ENCODE results near the gene SYT15. TPM values are rescaled to one million over a fixed set of nuclear protein-coding genes. Genes with fewer than 3 reads are reported as not detected.
"Not testable (repeated sequence)": the region's sequence is repeated elsewhere in the genome, so short reads cannot be mapped to it uniquely, and the experiment has no call there.

SYT15 gene
- total RNA-seq, 1 experiment from 2014 or later, result 0.11 TPM

DNA sequence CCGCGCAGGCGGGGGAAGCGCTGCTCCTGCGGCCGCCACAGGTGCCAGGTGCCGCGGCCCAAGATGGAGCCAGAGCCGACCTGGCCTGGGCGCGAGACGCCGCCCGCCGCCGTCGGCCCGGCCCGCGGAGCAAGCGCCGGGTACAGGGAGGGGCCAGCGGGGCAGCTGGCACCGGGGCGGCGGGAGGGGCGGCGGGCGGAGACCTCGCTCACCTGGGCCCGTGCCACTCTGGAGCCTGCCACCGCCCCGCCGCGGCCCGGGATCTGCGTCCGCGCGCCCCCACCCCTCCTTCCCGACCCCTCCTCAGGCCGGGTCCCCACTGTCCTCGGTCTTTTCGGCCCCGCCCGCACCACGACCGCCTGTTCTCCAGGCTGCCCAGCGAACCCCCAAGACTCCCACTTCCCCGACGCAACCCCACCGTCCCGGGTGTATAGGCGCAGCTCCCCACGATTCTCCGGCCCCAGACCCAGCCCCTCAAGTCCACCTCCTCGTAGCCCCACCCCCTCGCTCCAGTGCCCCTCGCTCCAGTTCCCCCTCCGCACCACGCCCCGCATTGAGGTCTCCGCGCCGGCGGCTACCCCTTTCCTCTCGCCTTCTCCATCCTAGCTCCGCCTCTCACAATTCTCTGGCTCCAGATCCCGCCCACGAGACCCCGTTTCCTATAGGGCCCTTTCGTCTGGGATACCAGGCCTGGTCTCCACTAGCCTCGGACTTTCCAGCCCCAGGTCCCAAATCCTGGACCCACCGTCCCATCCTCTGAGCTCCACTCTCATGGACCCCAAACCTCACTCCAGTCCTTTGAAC is 22.2 kb upstream of the SYT15 start, which contains the start of gene GPRIN2:
Gene GPRIN2 (minus strand): TSS at position 144 of the 804 bp plus-strand sequence. CDS start 5,922 bp downstream, outside the sequence.
- no peak for DNase-seq (ENCODE audit: low read depth)

DNA sequence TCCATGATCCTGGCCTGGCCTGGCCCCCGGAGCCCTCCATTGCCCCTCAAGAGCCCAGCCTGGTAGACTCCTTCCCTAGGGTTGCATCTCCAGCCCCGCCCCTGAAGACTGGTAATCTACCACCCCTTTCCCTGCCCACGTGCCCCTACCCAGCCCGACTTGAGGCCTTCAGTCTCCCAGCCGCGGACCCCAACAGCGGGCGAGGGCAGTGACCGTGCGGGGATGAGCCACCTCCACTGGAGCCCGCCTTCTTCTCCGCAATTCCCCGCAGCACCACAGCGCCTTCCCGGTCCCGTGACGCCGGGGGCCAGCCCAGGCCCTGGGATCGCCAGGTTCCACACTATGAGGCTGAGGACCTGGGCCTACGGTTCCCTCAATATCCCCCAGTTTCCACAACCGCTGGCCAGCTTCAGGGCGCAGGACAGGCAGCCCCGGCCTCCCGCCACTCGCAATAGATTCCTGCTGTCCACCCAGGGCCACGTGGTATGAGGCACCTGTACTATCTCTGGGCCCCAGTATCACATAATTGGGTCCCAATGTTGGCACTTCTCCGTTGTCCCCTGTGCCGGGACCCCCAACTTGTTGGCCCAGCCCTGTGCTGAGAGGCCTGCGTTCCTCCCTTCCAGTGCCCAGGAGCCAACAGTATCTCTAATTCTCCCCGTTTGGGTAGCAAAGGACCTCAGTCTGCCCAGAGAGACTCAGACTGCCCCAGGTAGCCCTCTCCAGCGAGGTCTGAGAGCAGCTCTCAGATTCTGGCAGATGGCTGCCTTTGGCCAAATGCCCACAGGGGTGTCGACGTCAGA is 21.4 kb upstream of the SYT15 start:
- no peak for DNase-seq (ENCODE audit: low read depth)

DNA sequence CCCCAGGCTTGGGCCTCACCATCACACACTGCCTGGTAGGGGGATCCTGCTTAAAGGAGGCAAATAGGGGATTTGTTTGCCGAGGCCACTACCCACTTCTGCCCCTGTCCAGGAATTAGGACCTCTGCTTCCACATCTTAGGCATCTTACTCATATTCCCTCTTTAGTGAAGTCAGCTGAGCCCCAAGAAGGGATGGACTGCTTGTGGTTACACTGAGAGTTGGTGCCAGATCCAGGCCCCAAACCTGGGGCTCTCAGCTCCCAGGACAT is 20.9 kb upstream of the SYT15 start:
- no peak for DNase-seq (ENCODE audit: low read depth)

DNA sequence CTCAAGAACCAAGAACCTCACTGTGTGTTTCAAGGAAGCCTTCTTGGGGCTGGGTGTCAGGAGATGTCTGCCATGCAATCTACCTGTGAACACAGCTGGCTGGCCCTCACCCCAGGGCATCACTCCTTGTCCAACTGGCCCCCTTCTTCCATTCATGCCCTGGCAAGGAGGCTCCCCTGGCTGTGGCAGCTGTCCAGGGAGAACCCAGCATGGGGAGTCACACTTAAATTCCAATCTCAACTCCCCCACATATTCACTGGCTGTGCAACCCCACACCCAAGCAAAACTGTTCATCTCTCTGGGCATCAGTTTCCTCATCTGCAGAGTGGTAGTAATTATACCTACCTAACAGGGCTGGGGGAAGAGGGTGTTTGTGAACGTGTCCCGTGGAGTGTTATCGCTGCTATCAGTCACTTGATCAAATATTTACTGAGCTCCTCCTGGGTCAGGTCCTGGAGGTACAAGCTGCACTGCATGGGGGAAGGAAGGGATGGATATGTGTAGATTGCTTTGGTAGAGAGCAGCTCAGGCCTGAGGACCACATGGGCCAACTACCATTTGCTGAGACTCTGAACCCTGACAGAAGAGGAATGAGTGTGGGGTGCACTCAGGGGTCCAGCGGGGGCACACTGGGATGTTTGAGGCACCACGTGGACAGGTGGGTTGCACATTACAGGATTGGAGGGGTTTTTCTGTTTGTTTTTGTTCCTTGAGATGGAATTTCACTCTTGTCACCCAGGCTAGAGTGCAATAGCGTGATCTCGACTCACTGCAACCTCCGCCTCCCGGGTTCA is 20.3 kb upstream of the SYT15 start:
- no peak for DNase-seq (ENCODE audit: low read depth)

DNA sequence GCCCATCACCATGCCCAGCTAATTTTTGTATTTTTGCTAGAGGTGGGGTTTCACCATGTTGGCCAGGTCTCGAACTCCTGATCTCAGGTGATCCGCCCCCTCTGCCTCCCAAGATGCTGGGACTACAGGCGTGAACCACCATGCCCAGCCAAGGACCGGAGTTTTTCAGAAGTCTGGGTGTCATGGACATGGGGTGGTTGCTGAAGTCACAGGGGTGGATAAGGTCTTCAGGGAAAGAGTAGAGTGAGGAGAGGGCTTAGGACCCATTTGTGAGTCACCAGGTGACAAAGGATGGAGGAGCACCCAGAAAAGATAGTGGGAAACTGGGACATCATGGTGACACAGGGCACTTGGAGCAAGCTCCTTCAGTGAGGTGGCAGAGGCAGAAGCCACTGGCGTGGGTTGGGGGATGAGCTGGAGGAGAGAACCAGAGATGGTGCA is 19.7 kb upstream of the SYT15 start:
- DNase-seq (ENCODE audit: low read depth), result no peak

DNA sequence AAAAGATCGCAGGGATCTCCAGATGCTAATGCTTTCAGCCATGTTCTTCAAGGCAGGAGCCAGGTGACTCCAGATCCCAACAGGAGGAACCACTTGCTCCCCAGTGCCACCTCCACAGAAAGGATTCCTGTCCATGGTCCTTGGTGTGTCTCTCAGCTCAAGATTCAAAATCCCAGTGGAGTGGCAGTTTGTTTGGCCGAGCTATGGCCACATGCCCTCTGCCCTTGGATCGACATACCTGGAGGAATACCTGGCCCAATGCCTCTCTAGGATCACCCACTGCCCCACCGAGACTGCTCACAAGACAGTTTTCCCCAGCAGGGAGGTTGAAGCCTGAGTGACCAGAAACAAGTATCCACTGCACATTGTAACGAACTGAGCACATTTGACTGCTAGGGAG is 18.5 kb upstream of the SYT15 start:
- no peak for DNase-seq (ENCODE audit: low read depth)

DNA sequence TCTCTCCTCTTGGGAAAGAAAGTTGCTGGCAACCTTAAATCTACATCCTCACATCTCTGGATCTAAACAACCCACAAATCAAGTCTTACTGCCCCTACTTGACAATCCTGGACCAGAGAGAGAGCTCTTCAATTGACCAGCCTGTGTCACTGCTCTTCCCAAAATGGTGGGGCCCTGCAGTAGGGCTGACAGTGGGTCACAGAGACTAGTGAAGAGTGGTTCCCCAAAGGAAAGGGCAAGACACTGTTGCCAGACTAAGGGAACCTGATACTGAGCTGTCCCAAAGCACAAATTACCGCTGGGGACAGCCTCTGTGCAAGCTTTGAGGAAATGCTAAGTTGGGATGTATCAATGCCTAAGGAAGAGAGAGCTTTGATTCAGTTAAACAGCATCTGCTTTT is 18.0 kb upstream of the SYT15 start:
- DNase-seq (ENCODE audit: low read depth), result no peak

DNA sequence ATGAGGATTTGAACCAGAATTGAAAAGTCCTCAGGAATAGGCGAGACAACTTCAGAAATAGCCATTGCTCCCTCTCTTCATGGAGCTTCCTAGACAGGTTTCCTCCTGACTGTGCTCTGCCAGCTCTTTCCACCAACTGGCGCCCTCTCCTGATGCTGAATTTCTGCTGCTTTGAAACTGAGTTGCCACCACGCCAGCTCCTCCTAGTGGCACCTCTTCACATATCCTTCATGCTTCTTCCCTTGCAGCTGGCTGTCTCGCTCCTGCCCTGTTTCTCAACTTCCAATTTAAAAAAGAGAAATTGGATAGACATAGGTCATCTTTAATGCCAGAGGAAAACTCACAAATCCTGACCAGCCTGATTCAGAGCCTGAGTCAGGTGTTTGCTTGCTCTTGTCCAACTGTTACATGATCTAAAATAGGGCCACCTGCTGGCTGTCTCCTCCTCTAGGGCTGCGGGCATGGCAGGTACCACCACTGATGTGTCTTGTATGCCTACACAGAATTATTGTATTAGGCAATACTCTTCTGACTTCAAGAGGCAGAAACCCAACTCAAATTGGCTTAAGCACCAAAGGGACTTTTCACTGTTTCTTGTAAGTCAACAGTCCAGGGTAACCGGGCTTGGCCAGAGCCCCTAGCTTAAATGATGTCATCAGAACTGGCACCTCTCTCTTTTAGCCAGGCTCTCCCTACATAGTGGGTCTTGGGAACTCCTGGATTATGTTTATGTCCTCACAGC is 13.2 kb upstream of the SYT15 start:
- DNase-seq (ENCODE audit: low read depth), result not testable (repeated sequence)

DNA sequence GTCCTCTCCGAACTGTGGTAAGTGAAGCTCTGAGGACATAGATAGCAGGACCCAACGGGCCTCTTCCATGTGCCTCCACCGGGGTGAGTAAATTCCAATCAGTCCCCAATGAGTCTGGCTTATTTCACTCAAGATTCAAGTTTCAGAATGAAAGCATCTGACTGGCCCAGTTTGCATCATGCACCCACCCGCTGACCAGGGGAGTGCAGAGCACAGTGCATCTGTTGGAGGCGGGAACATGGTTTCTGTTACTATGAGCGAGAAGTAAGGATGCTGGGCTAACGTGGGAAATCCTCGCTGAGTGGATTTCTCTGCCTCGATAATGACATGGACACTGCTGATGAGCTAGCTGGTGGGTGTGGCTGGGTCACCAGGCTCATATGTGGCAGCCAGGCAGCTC is 11.8 kb upstream of the SYT15 start:
- not testable (repeated sequence) for DNase-seq (ENCODE audit: low read depth)

DNA sequence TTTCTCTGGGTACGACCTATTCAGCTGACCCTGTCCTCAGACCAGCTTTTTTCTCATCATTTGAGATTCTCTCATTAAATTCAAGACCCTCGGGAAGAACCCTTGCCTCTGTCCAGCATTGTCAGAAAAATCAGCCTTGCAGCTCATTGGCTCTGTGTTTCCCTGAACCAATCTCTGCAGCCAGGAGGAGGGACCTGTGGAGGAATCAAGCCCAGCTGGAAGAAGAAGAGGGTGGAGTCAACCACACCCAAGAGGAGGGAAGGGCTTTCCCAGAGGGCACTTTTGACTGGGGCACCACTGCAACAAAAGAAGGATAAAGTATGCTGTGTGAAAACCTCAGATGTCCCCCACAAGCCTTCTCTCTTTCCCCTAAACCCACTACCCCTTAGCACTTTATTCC is 8.3 kb upstream of the SYT15 start:
- not testable (repeated sequence) for DNase-seq (ENCODE audit: low read depth)

DNA sequence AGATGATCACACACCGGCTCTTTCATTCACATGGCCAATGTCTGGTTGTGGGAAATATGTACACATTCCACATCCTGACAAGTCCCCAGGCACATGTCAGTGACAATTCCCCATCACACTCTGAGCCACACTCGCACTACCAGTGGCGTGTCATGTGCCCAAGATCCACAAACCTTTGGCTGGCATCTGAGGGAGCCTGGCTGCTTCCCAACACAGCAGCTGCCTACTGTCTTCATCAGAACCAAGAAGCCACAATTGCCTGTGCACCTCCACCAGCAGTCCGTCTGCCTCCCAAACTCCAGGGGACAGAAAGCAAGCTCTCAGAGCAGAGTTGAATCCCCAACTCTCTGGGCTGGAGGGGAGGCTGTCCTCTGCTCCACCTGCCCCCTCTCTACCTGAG is 6.2 kb upstream of the SYT15 start:
- not testable (repeated sequence) for DNase-seq (ENCODE audit: low read depth)

DNA sequence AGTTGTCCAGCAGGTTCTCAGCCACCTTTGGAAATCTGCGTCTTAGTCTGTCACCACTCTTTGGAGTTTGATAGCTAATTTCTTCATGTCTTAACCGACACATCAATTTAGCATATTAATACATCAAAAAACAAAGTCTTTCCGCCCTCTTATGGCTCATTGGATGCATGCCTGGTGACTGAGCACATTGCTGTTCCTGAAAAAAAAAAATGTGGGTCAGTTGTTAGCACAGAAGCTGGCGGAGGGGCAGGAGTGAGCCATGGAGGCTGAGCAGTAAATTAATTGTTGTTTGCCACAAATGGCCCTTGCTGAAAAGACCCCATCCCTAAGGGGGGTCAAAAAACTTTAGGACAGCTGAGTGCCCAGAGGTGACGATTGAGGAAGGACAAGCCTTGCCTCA is 5.6 kb upstream of the SYT15 start:
- DNase-seq (ENCODE audit: low read depth), result not testable (repeated sequence)

DNA sequence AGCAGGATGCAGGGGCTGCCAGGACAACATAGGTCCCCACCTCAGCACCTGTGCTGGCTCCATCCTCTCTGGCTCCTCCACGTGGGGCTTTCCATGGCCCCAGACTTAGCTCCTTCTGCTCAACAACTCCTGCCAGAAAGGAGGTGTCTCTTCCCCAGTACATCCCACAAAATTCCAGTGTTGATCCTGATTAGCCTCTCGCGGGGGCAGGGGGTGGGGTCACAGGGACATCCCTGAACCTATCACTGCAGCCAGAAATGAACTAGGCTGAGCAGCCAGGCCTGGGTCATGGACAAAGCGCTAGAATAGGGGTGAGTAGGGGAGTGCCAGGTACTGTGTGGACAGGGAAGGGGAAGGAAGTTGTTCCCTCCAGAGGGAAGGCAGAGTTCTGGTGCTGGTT is 5.0 kb upstream of the SYT15 start:
- DNase-seq (ENCODE audit: low read depth), result not testable (repeated sequence)

DNA sequence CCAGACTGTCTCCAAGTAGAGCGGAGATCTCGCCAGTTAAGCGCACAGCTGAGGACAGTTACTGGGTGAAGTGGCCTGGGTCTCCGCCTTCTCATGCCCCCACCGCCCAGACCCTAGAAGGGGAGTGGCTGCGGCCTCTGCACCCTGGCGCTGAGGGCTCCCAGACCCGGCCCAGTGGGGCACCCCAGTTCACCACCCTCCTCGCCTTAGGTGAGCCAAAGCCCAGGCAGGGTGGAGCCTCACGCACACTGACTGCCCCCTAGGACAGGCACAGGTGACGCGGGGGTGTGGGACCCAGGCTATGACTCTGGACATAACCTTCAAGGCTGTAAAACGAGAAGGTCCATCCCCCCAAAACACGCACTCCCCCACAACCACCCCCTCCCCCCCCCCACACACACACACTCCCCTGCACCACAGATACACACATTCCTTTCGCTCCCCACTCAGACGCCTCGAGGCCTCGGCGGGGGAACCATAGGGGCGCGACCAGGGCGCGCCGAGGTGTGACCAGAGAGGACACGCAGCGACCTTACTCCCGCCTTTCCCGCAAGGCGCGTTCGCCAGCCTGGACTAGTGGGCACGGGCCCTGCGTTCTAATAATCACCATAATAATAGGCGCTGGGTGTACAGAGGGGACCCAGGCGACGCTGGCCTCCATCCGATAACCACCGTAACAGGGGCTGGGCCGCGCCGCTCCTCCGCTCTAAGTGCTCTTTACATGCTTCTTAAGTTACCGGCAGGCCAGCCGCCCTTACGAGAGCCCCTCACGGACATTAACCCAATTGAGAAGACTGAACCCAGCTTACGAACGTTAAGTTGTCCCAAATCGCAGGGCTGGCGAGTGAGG is 1.1 kb upstream of the SYT15 start:
- DNase-seq (ENCODE audit: low read depth), result not testable (repeated sequence)

DNA sequence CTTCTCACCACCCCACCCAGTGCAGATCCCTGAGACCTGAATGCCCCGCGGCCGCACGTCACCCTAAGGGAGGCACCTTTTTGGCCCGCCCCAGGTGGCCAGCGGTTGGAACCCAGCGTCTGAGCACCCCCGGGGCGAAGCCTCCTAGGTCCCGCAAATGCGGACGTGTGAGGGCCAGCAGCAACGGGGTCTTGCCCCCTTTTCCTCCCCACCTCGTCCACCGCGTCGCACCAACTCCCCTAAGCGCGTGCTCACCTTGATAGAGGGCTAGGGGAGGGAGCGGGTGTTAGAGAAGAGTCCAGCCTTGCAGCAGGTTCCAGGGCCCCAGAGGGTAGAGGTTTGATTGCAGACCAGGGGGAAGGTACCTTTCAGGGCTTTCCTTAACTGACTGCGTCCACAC is 450 bp downstream of the SYT15 start:
- not testable (repeated sequence) for DNase-seq (ENCODE audit: low read depth)

DNA sequence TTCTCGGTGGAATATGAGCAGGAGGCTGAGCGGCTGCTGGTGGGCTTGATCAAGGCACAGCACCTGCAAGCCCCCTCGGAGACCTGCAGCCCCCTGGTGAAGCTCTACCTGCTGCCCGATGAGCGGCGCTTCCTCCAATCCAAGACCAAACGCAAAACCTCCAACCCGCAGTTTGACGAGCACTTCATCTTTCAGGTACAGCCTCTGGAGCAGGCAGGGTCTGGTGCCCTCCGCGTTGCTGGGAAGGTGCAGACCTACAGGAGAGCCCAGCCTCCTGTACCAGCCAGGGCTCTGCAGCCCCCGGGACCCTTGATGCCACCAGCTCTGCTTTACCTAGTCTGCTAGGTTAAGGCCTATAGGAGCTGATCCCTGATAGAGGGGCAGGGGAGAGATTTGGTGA is 3.1 kb downstream of the SYT15 start:
- not testable (repeated sequence) for DNase-seq (ENCODE audit: low read depth)

DNA sequence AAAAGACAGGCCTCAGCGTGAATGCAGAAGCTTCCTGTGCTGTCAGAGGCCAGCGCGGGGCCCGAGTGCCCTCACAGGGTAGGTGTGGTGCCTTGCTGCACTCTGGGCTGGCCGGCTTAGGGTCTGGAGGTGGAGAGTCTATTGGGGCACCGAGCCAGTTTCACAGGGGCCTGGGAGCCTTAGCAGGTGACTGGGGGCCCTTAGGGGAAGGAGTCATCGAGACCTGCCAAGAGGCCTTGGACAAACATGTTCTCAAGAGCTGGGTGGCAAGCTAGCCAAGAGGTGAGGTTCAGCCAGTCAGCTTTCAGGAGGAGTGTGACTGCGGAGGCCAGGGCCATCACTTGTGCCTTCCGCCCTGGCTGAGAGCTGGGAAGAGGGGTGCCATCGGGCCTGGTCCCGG is 3.6 kb downstream of the SYT15 start:
- DNase-seq (ENCODE audit: low read depth), result not testable (repeated sequence)

DNA sequence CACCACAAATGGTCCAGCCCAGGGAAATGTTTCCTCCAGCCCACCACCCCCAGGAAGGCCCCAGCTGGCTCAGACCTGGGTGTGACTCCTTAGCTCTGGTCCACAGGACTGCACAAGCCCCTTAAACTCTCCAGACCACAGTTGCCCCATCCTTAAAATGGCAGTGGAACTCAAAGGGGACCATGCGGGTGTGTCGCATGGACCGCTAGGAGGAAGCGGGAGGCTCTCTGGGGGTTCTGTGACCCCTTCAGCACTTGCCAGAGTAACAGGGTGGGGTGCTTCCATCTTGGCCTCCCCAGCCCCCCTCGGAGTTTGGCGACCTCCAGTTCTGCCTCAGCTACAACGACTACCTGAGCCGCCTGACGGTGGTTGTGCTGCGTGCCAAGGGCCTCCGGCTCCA is 5.3 kb downstream of the SYT15 start:
- DNase-seq (ENCODE audit: low read depth), result not testable (repeated sequence)

DNA sequence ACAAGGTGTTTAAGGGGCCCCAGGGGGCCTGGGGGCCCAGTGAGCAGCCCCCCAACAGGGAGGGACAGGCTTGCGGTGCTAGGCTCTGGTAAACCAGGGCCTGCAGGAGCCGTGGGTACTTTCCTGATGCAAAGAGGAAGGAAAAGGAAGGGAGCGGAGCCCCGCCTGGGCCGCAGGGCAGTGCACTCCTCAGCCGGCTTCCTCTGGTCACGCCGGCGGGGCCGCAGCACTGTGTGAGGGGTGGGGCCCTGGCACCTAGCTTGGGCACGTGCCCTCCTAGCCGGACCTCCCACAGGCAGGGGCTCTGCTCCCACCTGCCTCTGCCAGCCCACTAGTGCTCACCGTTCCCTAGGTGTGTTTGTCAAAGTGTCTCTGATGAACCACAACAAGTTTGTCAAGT is 6.3 kb downstream of the SYT15 start:
- DNase-seq (ENCODE audit: low read depth), result not testable (repeated sequence)

DNA sequence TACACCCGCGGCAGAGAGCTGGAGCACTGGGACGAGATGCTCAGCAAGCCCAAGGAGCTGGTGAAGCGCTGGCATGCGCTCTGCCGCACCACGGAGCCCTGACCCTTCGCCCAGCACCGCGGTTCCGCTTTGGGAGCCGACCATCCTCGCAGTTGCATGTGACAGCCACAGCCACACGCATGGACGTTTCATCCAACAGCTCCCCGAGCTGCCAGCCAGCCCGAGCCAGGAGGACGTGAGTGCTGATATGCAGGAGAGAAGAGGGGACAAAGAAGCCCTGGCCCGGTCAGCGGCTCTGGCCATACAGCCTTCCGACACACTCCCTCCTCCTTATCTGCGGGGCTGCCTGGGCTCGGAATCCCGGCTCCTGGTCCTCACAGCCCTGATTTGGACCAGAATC is 8.6 kb downstream of the SYT15 start:
- DNase-seq (ENCODE audit: low read depth), result not testable (repeated sequence)

DNA sequence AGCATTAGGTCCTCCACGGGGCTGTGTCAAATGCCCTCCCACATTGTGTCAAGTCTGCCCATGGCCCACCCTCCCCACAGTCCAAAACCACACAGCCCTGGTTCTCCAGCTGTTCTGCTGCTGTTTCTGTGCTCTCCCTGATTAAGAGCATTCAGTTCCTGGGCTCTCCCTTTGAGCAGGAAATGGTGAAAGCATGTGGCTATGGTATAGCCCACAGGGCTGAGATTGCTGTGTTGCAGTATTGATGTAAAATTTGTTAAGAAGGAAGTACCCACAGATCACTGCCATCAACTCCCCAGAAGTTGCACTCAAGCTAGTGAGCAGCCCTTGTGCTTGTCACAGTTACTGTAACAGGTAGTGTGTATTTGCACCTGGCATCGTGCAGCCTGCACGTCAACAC is 9.3 kb downstream of the SYT15 start:
- DNase-seq (ENCODE audit: low read depth), result not testable (repeated sequence)
